Measurements from ENCODE around the gene GPR63.

The GPR63 gene

DNA sequence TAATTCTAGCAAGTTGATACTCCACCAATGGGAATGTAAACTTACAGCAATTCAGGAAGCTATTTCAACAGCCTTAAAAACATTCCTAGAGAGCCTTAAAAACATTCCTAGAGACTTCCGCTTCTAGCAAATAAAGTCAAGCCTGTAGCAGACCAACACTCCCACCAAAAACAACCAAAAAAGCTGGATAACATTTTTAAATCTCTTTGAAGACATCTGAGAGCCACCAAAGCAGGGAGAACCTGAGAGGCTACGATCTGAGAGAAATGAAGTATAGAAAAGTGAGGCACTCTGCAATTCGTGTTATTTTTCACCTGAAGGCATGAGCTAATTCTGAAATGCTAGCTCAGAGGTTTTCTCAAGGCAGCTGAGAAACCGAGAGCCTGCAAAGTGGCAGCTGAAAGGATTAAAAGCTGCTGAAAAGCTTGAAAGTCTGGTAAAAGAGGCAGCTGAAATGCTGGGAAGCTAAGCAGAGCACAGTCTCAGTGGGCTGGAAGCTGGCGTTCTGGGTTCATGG is 20.9 kb downstream of the GPR63 start:
- DNase-seq = no peak

DNA sequence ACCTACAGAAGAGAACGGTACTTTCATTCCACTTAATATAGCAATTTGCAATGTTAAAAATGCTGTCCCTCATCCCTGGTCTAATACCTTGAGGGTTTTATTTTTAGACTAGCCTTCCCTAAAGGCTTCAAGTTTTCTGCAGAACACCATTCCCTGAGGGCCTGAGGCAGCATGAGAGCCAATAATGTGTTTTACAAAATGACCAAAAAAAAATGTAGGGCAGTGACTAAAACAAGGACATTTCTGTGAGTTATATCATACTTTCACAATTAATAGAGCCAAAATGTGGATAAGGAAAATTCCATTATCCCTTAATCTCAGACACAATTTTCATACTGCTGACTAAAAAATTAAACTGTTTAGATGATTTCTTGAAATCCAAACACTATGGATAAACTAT is 22.7 kb downstream of the GPR63 start:
- no peak for DNase-seq

DNA sequence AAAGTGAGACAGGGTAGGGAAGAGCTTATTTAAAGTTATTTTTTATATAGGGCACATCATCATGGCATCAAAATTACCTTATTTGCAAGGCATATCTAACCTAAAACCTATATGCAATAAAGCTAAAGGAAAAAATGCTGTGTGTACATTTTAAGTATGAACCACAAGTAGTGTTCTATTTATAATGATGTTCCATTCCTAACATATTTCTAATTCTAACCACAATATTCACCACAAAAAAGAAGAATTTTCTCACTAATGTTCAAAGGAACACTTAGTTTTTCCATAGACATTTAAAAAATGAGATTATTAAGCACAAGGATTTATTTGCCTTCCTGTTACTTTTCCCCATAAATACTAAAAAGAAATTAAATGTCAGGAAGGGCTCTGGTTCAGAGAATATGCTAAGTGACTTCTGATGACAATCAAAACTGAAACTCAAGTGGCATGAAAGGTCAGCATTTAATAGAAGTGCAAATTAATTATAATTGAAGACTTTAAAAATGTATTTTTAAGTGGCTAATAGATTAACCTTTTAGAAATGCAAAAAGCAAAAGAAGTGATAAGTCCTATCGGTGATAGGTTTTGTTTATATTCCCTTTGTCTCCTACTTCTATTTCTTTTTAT is 25.1 kb downstream of the GPR63 start:
- no peak for DNase-seq

DNA sequence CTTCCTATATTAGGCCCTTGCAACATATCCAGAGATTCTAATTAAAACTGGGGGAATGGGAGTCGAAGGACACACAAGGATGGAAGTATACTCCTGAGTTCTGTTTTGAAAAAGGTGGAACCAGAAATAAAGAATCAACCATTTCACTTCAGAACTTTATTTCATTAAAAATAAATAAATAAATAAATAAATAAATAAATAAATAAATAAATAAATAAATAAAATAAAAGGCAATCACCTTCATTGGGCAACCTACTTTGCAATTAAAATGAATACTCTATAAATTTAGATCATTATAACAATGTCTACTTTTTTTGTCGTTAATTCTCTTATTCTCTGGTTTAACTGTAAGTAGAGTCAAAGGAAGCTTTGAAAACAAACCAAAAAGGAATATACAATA is 25.6 kb downstream of the GPR63 start:
- no peak for DNase-seq

DNA sequence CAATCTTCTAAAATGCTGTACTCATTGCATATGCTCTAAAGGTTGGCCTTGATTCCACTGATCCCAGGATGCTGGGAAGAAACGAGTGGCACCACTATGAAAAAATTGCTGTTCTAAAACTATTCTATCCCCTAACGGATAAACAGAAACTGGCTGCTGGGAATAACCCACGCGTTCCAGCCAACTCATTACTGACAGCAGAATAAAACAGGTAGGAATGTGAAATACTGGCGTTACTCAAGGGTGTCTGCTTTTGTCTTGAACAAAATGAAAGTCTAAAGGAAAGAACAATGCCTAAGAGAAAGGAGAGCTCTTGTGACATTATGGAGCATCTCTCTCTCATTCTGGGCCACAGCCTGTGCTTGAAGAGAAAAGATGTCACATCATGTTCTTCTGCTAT is 26.1 kb downstream of the GPR63 start:
- no peak for DNase-seq

DNA sequence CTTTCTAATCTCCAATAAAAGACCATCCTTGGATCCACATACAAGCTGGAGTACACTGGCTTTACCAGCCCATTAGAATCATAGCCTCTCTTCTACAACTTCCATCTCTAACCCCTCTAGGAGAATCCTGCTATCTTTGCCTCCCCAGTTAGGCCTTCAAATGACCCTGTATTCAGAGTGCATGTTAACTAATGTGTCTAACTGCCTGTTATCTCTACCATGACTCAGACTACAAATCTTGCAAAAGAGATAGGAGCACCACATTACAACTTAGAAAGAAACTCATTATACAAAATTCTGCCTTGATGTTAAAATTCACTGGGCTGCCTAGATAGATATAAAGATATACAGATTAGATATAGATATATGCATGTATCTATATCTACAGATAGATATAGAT is 28.2 kb downstream of the GPR63 start:
- no peak for DNase-seq

DNA sequence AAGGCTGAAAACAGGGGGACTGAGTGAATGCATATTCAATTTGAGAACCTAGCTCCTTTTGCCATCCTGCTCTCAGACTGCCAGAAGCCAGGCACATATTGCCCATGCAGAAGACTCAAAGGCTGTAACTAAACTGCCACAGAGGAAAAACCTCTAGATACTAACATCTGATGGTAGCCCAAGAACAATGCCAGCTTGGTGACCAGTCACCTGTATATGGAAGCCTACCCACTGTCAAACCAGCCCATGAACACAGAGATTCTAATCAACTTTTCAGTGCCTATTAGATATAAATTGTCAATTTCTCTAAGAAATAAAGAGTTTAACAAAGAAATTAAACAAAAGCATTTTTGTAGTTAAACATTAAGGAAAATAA is 34.2 kb downstream of the GPR63 start:
- no peak for DNase-seq

DNA sequence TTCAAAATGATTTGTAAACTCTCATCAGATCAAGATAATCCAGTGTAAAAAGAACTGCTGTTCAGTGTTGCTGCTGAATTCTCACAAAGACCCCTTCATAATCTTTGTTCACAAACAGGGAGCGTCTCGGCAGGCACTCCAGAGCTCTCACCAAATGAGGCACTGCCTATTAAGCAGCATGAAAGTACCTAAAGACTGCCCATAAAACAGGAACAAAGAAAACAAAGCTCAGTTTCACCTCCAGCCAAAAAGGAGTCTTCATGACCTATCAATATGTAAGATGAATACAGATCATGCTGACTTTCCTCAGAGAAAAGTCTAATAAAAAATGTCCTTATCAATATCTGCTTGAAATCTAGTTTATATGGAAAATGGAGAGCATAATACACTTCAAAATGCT is 41.8 kb downstream of the GPR63 start:
- DNase-seq = no peak

DNA sequence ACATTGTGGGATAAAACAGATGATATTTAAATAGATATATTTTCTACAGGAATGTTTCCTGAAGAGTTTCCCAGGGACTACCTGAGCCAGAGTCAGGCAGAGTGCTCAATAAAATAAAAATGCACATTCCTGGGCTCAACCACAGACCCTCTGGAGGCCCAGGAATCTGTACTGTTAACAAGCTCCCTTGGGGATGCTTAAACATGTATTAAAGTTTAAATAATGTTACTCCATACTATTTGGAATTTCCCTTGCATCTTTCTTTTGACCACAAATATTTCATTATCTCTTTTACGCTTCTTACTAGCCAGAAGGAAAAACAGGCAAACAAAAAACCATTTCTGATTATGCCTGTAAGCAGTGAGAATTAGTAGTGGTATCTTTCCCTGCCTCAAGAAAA is 42.3 kb downstream of the GPR63 start:
- DNase-seq = no peak

DNA sequence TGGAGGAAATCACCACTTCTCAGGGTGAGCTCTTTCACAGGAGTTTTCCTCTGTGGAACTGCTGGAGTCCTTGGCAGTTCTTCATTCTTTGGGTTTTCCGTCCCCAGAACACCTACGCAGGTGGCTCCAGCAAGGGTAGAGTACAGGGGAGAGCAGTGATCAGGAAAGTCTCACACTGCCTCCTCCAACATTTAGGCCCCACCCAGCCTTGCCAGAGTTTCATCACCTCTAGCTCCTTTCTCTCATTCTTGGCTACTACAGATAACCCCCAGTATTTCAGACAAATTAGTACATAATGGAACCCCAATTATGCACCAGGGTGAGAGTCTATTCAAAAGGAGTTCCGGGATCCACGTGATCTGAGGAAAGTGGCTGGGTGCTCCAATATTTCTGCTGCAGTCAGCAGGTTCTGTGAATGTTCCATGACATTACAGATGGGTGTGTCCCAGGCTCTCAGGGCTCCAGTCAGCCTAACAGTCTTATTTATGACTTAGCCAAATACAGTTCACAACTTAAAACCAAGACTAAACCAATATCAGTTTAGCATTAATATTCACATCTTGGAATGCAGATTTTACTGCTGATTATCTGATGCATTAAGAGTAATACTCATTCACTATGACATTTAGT is 44.6 kb downstream of the GPR63 start:
- DNase-seq = no peak

DNA sequence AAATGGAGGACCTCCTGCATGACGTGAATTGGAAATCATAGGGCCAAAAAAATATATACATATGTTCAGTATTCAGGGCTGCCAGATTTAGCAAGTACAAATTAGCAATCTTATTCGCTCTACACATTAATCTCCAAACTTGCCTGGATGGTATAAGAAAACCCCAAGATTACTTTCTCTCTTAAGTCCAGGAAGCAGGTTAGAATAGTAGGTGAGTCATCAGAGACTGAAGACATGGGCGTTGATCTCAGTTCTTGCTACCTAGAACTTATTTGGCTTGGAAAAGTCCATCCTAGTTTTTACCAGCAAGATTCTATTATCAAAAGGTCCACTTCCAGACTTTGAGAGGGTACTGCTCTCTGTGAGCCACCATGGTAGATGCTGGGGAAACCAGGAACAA is 47.4 kb downstream of the GPR63 start:
- no peak for DNase-seq

DNA sequence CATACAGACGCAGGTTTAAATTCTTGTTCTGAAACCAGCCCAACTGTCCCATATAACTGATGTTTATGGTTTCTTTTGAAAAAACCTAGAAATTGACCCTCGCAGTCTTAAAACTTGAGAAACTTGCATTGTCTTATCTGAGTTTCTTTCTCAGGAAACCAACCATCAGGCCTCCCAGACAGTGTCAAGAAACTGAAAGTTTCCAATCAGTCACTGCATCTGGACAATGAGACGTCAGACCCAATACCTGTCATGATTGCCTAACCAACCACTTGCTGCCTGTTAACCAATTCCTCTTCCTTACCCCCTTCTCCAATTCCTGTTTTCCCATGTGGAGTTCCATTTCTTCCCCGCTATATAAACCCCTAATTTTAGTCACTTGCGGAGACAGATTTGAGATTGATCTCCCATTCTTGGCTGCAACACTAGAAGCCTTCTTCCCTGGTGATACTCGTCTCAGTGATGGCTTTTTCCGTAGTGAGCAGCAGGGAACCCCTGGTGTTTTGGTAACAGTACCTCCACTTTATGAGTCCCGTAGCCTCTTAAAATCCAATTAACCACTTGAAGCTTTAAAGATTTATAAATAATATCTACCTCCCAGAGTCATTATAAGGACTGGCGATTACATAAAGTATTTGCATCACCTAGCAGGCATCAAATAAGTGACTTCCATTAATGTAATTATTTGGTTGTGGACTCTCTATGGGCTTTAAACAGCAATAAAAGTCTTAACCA is 49.3 kb downstream of the GPR63 start:
- DNase-seq = peak; percentile 48

DNA sequence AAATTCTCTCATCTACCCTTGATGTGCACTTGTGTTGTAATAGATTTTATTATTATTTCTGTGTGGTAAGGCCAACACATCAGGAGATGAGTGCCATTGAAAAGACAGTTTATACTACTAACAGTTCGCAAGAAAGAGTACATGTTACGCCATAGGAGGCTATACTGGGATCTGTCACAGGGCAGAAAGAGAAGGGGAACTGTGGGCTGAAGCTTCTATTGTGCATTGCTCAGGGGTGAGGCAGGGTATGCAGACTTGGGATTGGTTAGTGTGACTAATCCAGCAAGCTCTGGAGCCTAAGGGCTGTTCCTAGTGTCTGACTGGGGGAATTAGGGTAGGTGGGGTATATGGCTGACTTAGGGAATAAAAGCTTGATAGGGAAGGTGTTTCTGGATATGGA is 50.9 kb downstream of the GPR63 start:
- DNase-seq = no peak

DNA sequence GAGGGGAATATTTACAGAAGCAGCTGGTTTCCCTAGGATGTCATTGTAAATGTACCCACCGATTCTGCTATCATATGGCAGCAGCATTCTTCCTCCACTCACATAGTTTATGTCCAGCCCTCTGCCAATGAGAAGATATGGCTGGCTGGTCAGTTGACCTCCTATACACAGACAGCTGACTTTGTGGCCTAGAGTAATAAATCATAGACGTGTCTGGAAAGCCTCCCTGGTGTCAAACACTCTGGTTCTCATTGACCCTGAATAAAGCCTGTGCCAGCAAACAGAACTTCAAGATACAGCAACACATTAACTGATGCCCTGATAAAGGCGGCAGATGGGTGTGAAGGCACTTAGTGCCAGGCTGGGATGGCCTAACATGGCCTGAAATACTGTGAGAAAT is 52.6 kb downstream of the GPR63 start:
- DNase-seq = no peak

DNA sequence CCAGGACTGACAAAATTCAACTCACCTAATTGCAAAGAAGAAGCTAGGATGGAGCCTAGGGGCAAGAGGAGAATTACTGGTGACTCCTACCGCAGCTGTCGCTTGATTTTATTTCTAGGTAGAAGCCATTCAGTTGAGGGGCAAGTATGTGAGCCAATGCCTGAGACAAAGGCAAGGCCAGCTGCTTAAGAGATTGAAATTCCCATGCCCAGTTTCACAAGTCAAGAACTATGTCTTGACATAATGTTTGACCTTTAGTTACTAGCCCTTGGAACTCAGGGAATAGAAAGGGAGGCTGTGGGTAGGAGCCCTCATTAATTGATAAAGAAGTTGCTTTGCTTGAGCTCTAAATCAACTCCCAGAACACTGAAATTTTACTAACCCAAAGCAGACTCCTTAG is 54.0 kb downstream of the GPR63 start:
- DNase-seq = no peak

DNA sequence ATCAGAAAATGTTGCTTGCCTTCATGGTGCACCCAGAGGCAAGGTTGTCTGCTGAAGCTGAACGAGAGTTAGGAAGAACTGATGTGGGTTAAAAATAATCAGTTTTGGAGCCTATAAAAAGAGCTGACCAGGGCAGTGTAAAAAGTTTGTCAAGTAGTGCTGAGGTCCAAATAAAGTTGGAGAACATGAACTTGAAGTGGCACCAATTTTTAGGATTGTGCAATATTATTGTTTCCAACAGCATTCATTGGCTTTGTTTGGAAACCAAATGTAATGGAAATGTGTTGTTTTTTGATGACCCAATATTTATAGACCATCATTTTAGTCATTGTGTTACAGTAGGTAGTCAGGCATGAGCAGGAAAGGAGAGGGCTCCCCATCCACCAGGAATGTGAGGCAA is 55.7 kb downstream of the GPR63 start:
- DNase-seq = no peak

DNA sequence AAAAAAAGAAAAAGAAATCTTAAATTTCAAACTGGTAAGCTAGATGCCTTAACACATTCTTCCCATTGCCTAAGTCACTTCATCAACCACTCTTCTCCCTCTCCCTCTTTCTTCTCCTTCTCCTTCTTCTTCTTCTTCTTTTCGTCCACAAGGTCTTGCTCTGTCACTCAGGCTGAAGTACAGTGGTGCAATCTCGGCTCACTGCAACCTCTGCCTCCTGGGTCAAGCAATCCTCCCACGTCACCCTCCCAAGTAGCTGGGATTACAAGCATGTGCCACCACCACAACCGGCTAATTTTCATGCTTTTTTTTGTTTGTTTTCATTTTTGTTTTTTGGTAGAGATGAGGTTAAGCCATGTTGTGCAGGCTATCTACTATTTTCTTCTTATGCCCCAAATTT is 60.2 kb downstream of the GPR63 start:
- no peak for DNase-seq

DNA sequence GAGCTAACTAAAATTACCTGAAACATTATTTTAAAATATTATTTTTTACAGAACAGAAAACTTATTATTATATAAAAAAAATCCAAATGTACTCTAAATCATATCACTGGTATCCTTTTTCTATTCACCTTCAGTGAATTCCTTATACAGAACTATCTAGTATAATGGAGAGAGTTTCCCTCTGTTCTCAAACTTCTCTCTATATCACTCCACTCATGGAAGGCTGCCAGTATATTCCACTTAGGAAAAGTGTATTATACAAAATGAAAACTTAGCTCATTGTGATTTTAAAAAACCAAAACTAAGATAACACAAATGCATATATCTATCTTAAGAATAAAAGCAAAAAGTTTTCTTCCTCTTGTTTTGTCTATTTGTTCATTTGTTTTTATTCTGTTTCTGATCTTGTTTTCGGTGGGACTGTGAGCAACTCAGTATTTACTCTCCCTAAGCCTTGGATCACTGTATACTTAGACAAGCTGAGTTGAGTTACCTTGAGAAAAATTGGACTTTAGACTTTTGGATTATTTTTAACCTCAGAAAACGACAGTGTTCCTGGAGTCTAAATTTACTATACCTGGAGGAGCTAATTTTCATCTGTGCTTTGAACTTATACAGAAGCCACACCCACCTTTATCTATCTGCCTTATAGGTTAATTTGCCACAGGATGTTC is 61.4 kb downstream of the GPR63 start:
- DNase-seq = no peak

DNA sequence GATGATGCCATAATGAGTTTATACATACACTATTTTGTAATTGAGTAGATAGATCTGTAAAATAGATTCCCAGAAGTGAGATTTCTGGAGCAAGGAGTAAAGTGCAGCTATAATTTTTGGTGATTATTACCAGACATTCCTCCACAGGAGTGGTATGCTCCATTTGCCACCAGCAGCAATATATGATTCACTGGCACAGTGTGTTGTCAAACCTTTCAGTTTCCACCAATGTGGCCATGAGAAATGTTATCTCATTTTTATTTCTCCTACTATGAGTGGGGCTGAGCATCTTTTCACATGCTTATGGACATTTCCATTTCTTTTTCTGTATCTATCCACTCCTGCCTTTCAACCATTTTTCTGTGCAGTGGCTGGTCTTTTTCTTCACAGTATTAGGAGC is 70.5 kb downstream of the GPR63 start:
- no peak for DNase-seq

DNA sequence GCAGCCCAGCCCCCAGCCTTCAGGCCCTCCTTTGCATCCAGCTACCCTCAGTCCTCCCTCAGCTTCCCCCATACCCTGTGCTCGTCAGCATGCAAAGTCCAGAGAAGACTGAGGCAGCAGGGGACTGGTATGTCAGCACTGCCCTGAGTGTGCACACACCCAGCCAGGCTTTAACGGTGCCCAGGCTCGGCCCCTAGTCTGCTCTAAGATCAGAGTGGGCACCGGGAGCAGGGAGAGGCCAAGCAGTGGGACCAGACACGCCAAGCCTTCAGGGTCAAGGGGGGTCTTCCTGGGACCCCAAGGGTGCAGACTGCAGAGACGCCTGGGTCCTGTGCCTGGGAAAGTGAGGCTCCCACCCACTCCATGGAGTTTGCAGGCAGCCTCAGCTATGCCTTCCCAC is 74.7 kb downstream of the GPR63 start:
- DNase-seq = no peak

DNA sequence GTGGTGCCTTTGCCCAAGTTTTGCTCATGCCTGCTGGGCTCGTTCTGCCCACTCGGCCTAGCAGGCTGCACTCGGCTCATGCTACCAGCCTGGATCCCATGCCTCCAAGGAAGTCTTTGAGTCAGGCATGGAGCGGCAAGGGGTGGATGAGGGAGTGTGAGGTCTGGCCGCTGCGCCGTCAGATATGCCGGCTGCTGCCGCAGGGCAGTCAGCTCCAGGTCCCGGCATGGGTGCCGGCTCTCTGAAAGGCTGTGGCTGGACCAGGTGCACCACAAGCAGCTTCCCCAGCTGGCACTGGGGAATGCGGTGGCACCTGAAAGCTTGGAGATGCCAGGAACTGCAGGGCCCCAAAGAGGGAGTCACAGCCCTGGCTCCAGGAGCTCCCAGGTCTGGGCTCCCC is 75.5 kb downstream of the GPR63 start:
- no peak for DNase-seq

DNA sequence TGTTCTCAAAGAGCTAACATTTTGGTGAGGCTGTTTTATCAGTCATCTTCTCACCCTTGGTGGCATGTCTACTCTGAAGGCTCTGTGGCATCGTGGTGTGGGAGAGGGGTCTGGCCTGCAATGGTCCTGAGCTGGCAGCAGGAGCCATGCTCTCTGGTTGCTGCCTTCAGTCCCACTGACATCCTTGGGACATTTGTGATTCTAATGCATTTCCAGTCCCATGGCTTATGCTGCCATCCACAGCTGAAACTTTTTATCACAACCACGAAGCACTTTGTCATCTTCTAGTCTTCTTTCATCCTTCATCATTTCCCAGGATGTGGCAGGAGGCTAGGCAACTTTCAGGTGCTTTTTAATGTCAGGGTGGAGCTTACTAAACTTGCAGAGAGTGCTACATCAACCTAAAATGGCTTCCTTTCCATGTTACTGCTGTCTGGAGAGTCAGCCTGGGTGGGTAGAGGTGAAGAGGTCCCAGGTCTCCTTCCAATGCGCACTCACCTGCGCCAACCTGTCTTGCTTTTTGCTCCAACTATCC is 77.1 kb downstream of the GPR63 start:
- DNase-seq = no peak

DNA sequence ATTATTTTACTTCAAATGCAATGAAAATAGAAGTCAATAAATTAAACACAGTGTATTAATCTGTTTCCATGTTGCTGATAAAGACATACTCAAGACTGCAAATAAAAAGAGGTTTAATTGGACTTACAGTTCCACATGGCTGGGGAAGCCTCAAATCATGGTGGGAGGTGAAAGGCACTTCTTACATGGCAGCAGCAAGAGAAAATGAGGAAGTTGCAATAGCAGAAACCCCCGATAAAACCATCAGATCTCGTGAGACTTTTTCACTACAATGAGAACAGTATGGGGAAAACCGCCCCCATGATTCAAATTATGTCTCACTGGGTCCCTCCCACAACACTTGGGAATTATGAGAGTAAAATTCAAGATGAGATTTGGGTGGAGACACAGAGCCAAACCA is 82.2 kb downstream of the GPR63 start:
- DNase-seq = no peak

DNA sequence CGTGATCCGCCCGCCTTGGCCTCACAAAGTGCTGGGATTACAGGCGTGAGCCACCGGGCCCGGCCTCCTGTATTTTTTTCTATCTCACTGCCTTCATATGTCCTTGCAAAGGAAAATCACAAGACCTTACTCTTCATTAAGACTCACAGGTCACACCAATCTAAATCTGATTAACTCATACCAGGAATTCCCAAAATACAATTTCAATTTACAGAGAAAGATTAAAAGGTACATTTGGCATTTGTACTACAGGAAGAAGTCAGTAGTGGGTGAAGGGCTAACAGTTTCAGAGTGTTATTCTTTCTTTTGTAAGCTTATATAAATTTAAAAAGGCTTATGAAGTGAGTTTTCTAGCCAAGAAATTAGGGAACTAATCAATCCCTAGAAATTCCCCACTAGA is 87.4 kb downstream of the GPR63 start:
- DNase-seq = no peak

Measured in COR-L47 (cell line).